ENCODE results near the gene TECPR1. TPM values are rescaled to one million over a fixed set of nuclear protein-coding genes. Genes with fewer than 3 reads are reported as not detected.

The TECPR1 gene
- total and polyA plus RNA-seq, 2 donors (not counting 1 experiment from before 2014, with no cell fraction given) = 3.7 to 39.0 TPM

- Histone ChIP-seq H3K9me3 (ENCODE audit: control insufficient read depth, insufficient read depth, low read depth, low read length) (no peaks in the 10 kb centered on the region), H3K79me2 (ENCODE audit: control insufficient read depth, insufficient read depth, low read length) (no peaks in the 10 kb centered on the region), H3K36me3 (ENCODE audit: control insufficient read depth, insufficient read depth, low read length) (no peaks in the 10 kb centered on the region), H3K4me3 (replicated peaks in 1 of 4; ENCODE audit: control extremely low read depth in 1 of 4, insufficient read depth in 1 of 4, low read depth in 3 of 4, low read length in 4 of 4) (no peak overlapping the region), H4K20me1 (ENCODE audit: control insufficient read depth, extremely low read depth, insufficient read depth, low read length) (no peaks in the 10 kb centered on the region), H2AFZ (ENCODE audit: low read length) (no peak overlapping the region), H3K27me3 (ENCODE audit: control insufficient read depth, insufficient read depth, low read length) (no peaks in the 10 kb centered on the region), H3K4me1 (ENCODE audit: control insufficient read depth, extremely low read depth, insufficient read depth, low read length) (no peaks in the 10 kb centered on the region), H3K27ac (ENCODE audit: insufficient read depth, low read length) (no peak overlapping the region), H3K9ac (ENCODE audit: insufficient read depth, low read length) (no peak overlapping the region), H3K4me2 (ENCODE audit: extremely low read depth, insufficient read depth, low read length) (no peak overlapping the region)
- TF ChIP-seq CTCF (conservative IDR thresholded peaks at IDR 0.05 in 1 of 2, IDR thresholded peaks at IDR 0.05 in 1 of 2; ENCODE audit: low read depth in 1 of 2, low read length in 2 of 2) (peak; percentile 40 to 64), EZH2 (IDR thresholded peaks at IDR 0.05; ENCODE audit: low read length, missing control alignments) (no peak)
- peak; percentile 11 to 23 for DNase-seq (ENCODE audit: low read depth in 2 of 2)
These were observed 86.0 kb downstream of the TECPR1 start for GRCh38 chr7:98165827-98166667.

Other genes with a start within 250 kb of the TECPR1 start
- gene LMTK2, start 145.4 kb downstream of the TECPR1 start, total RNA-seq = 6.9 TPM in 2 replicates
- 5.2 and 5.7 TPM in 2 replicates for gene LMTK2, start 145.4 kb downstream of the TECPR1 start, polyA plus RNA-seq
- 0.33 and 0.51 TPM in 2 replicates for gene BHLHA15, start 40.8 kb downstream of the TECPR1 start, total RNA-seq
- not detected in 2 replicates for gene BHLHA15, start 40.8 kb downstream of the TECPR1 start, polyA plus RNA-seq
- gene BRI3, start 29.5 kb upstream of the TECPR1 start, total RNA-seq = 77.8 and 104 TPM in 2 replicates
- gene BRI3, start 29.5 kb upstream of the TECPR1 start, polyA plus RNA-seq = 164 and 172 TPM in 2 replicates
- 2.8 and 5.3 TPM in 2 replicates for gene BAIAP2L1, start 148.9 kb upstream of the TECPR1 start, total RNA-seq
- 3.1 and 3.4 TPM in 2 replicates for gene BAIAP2L1, start 148.9 kb upstream of the TECPR1 start, polyA plus RNA-seq